Stimulated activated CD4-positive, alpha-beta T cell treated with anti-CD3 and anti-CD28 coated beads, Interleukin-4, amount 100 ng/mL, for 24 hours (primary cell): ENCODE measurements around the gene RFX8.
"Not testable (repeated sequence)": the region's sequence is repeated elsewhere in the genome, so short reads cannot be mapped to it uniquely, and the experiment has no call there.

ENCODE experiments used
- DNase-seq: peaks from one replicate; pipeline ENCODE4 v3.0.0-alpha.2; 2020

RFX8 gene

GRCh38 chr2:101372792-101373191, 102.1 kb downstream of the RFX8 start:
- no peak for DNase-seq

GRCh38 chr2:101371636-101372035, 103.3 kb downstream of the RFX8 start:
- DNase-seq: no peak

- no peak for DNase-seq
Measured at GRCh38 chr2:101369100-101369499, 105.8 kb downstream of the RFX8 start.

- no peak for DNase-seq
Measured at GRCh38 chr2:101368376-101368775, 106.5 kb downstream of the RFX8 start.

GRCh38 chr2:101367508-101367907, 107.4 kb downstream of the RFX8 start:
- no peak for DNase-seq

GRCh38 chr2:101364878-101365277, 110.0 kb downstream of the RFX8 start:
- DNase-seq: no peak

GRCh38 chr2:101362777-101363176, 112.1 kb downstream of the RFX8 start:
- no peak for DNase-seq

GRCh38 chr2:101362316-101362715, 112.6 kb downstream of the RFX8 start:
- no peak for DNase-seq

GRCh38 chr2:101361522-101361921, 113.4 kb downstream of the RFX8 start:
- no peak for DNase-seq

- DNase-seq: no peak
Measured at GRCh38 chr2:101361121-101361520, 113.8 kb downstream of the RFX8 start.

GRCh38 chr2:101360232-101360631, 114.7 kb downstream of the RFX8 start:
- DNase-seq: no peak

- no peak for DNase-seq
Measured at GRCh38 chr2:101359410-101359954, 115.4 kb downstream of the RFX8 start.

- DNase-seq: no peak
Measured at GRCh38 chr2:101357376-101357775, 117.5 kb downstream of the RFX8 start.

- no peak for DNase-seq
Measured at GRCh38 chr2:101356521-101356920, 118.4 kb downstream of the RFX8 start.

- DNase-seq: no peak
Measured at GRCh38 chr2:101356055-101356454, 118.9 kb downstream of the RFX8 start.

GRCh38 chr2:101355401-101356054, 119.4 kb downstream of the RFX8 start:
- DNase-seq: no peak

GRCh38 chr2:101354420-101355311, 120.2 kb downstream of the RFX8 start:
- DNase-seq: no peak

- DNase-seq: not testable (repeated sequence)
Measured at GRCh38 chr2:101352631-101353030, 122.3 kb downstream of the RFX8 start.

- DNase-seq: no peak
Measured at GRCh38 chr2:101351207-101351606, 123.7 kb downstream of the RFX8 start.

- no peak for DNase-seq
Measured at GRCh38 chr2:101349893-101350662, 124.8 kb downstream of the RFX8 start.

- no peak for DNase-seq
Measured at GRCh38 chr2:101348883-101349282, 126.0 kb downstream of the RFX8 start.
